GM12892 (cell line): Measurements from ENCODE around the gene DAZAP1.

Experiments used
- POLR2A ChIP-seq: IDR thresholded peaks from 2 replicates; pipeline ENCODE4 v1.6.1; 2011; ENCODE audit warnings: low read depth, low read length, control low read depth
- POLR2AphosphoS5 ChIP-seq: IDR thresholded peaks from 2 replicates; pipeline ENCODE4 v1.6.1; 2011; ENCODE audit warnings: low read depth, low read length, control low read depth

DNA sequence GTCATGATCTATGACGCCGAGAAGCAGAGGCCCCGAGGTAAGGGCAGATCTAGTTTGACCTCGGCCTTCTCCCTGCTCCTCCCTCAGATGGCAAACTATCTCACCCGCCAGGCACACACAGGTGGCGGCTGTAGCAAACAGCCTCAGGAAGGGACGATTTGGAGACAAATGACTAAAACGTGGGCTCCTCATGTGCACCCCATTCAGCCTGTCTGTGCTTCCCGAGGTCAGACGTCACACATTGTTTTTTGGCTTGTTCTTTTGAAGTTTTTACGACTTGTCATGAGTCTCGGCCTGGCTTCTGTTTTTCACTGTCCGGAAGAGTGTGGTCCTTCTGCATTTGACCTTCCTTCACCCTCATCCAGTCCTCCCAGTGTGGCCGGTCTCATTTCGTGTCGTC, 15.0 kb downstream of the DAZAP1 start:
- no peak; the same call in 1 of the 2 replicates for TF ChIP-seq POLR2AphosphoS5
- TF ChIP-seq POLR2A: no peak
